Lower leg skin (tissue), 4 donors: Measurements from ENCODE around the gene ABCG2. TPM values are rescaled to one million over a fixed set of nuclear protein-coding genes. Genes with fewer than 3 reads are reported as not detected.
"Not testable (repeated sequence)": the region's sequence is repeated elsewhere in the genome, so short reads cannot be mapped to it uniquely, and the experiment has no call there.

Experiments
- DNase-seq, 2 donors: peaks; one replicate each; pipeline ENCODE4 v3.0.0-alpha.2; 2019; ENCODE audit warnings: low spot score in 2 of 2
- H3K4me3 ChIP-seq: fragments of 200-600 bp; sonication (generic); 2 replicates; pipeline ENCODE4 v1.5.1; 2017; ENCODE audit warnings: mild to moderate bottlenecking, low read depth; ENCODE audit not compliant: poor library complexity, severe bottlenecking
- CTCF ChIP-seq, 3 donors: fragments of 450-650 bp; IDR thresholded peaks; one replicate each; pipeline ENCODE4 v1.5.1; 2016; ENCODE audit warnings: antibody characterized with exemption in 3 of 3, mild to moderate bottlenecking in 3 of 3, moderate library complexity in 2 of 3
- POLR2A ChIP-seq, 2 donors: fragments of 450-650 bp; IDR thresholded peaks; one replicate each; pipeline ENCODE4 v1.6.1; 2016 to 2017; ENCODE audit warnings: antibody characterized with exemption in 2 of 2, mild to moderate bottlenecking in 1 of 2, moderate library complexity in 1 of 2
- WGBS, 2 donors: methylation state at CpG; one replicate each; pipeline ENCODE4 v1.1.5; 2018; 5-methylcytosine and 5-hydroxymethylcytosine counted together
- intact Hi-C: fragments of 100-400 bp; cut with DNase I; formaldehyde crosslinking; loops from one replicate; pipeline ENCODE4 v1.15.0; 2023; ENCODE audit warnings: low total_unique reads
- total RNA-seq, 4 donors: library from RNA; depleted of rRNA; stranded (reverse); fragments of >200 nt; gene quantifications; one replicate each; pipeline ENCODE4 v1.1.0, GENCODE V29; 2016

ABCG2 gene
- total RNA-seq, 4 donors from 2014 or later, result 0.38 to 3.6 (median 1.3) TPM

GRCh38 chr4:88163336-88163735, 4.9 kb upstream of the ABCG2 start:
- 73 to 80% methylated on average over 6 of the region's 6 CpGs for whole genome bisulfite sequencing, 2 donors
- intact Hi-C loops, result no loop called here
- no peak for DNase-seq
- no peak for TF ChIP-seq CTCF (IDR thresholded peaks at IDR 0.05)
- no peak overlapping the region for H3K4me3 ChIP-seq

- no peak overlapping the region for H3K4me3 ChIP-seq
- TF ChIP-seq CTCF (IDR thresholded peaks at IDR 0.05), result no peak
- no peak for TF ChIP-seq POLR2A (IDR thresholded peaks at IDR 0.05)
- intact Hi-C loops, result no loop called here
- no peak for DNase-seq
Observed at GRCh38 chr4:88162626-88163025, 4.2 kb upstream of the ABCG2 start.

- H3K4me3 ChIP-seq, result peak overlapping the region; percentile 50
- TF ChIP-seq CTCF (IDR thresholded peaks at IDR 0.05) (no peak), POLR2A (IDR thresholded peaks at IDR 0.05) (no peak)
- 18 to 28% methylated on average over 14 of the region's 14 CpGs for WGBS, 2 donors
- no peak for DNase-seq
- intact Hi-C loops, result no loop called here
Observed at GRCh38 chr4:88159229-88159725, 838 bp upstream of the ABCG2 start.

GRCh38 chr4:88158038-88158488, 376 bp downstream of the ABCG2 start:
- TF ChIP-seq POLR2A (IDR thresholded peaks at IDR 0.05) (no peak), CTCF (IDR thresholded peaks at IDR 0.05) (no peak)
- H3K4me3 ChIP-seq, result peak overlapping the region; percentile 50
- no peak for DNase-seq
- intact Hi-C loops, result no loop called here
- WGBS, 2 donors, result 8% methylated on average over 12 of the region's 12 CpGs

GRCh38 chr4:88152331-88152730, 6.1 kb downstream of the ABCG2 start:
- DNase-seq, H3K4me3 ChIP-seq, intact Hi-C loops: not testable (repeated sequence)
- WGBS, 2 donors, result 93% methylated on average over 8 of the region's 8 CpGs

- 52 to 55% methylated on average over 2 of the region's 2 CpGs for WGBS, 2 donors
- TF ChIP-seq POLR2A (IDR thresholded peaks at IDR 0.05) (no peak), CTCF (IDR thresholded peaks at IDR 0.05) (no peak)
- intact Hi-C loops, result no loop called here
- DNase-seq, result no peak
- H3K4me3 ChIP-seq, result no peak overlapping the region
Observed at GRCh38 chr4:88148560-88148959, 9.9 kb downstream of the ABCG2 start.
